Measurements from ENCODE around the gene SKIC8.
A peak's percentile ranks its signal among the peaks of the same experiment; 100 is the strongest.

Gene SKIC8

DNA sequence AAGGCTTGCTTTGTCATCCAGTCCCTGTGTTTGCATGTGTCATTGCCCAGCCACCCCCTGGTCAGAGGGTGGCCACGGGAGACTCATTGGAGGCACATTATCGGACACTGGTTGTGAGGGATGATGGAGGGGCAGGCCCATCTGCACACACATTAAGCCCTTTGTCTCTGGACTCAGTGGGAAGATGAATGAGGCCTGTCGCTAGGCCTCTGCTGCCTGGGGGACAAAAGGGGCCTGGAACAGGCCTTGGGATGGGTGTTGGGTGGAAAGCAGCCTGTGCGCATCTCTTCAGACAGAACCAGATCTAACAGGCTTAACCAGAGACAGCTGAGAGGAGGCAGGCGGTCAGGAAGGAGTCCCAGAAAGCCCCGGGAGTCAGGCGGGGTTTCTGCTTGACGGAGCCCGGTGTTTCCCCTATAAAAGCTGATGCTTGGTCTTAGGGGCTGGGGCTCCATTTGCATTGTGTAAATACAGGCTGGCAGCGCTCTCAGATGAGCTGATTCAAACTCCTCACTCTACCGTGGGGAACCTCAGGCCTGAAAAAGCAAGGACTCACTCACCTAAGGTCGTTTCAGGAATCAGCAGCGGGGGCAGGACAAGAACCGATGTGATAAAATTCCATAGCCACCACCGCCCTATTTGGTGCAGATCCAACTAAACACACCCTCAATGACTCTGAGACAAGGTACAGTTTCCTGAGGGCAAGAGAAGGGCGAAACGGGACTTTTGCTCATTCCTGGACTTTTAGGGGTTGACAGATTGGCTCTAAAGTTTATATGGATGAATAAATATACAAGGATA lies 17.1 kb upstream of the SKIC8 start:
- CTCF ChIA-PET = interaction anchor here (1.0 to 1.8 kb wide), 3 partner anchors 8 to 248 kb away, joined by 3 to 7 read pairs (median 3); no protein-coding TSS in a partner anchor
- peak; percentile 25 for DNase-seq (ENCODE audit: extremely low spot score)
- TF ChIP-seq, protein P1, sequence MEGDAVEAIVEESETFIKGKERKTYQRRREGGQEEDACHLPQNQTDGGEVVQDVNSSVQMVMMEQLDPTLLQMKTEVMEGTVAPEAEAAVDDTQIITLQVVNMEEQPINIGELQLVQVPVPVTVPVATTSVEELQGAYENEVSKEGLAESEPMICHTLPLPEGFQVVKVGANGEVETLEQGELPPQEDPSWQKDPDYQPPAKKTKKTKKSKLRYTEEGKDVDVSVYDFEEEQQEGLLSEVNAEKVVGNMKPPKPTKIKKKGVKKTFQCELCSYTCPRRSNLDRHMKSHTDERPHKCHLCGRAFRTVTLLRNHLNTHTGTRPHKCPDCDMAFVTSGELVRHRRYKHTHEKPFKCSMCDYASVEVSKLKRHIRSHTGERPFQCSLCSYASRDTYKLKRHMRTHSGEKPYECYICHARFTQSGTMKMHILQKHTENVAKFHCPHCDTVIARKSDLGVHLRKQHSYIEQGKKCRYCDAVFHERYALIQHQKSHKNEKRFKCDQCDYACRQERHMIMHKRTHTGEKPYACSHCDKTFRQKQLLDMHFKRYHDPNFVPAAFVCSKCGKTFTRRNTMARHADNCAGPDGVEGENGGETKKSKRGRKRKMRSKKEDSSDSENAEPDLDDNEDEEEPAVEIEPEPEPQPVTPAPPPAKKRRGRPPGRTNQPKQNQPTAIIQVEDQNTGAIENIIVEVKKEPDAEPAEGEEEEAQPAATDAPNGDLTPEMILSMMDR (IDR thresholded peaks at IDR 0.05; ENCODE audit: control extremely low read depth, extremely low read depth, low read depth, missing control alignments) = no peak
- POLR2A ChIA-PET = interaction anchor here (0.7 kb wide), 1 partner anchor 15 kb away, joined by 3 read pairs; no protein-coding TSS in a partner anchor

DNA sequence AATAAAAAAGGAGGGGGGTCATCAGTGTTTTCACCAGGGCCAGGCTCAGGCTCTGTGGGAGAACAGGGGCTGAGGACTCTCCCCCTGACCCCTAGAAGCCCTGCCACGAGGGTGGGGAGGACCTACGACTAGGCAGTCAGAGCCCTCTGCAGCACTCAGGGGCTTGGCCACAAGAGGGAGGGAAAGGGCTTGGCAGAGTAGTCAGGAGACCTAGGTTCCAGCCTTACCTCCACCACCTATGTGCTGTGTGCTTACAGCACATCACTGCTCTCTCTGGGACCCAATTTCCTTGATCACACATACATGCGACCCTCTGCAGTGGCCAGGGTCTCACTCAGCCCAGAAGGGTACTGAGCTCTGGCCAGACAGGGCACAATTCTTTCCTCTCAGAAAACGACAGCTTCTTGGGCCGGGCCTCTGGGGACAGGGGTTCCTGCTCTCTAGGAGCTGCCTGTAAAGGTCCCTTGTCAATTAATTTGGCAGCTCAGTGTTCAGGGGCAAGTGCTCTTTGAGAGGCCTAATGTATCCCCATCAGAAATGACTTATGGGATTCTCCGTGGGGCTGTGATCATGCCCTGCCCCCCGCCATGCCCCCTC lies 16.4 kb upstream of the SKIC8 start:
- TF ChIP-seq, protein P1 (IDR thresholded peaks at IDR 0.05; ENCODE audit: control extremely low read depth, extremely low read depth, low read depth, missing control alignments) = peak; percentile 23
- ChIA-PET CTCF (interaction anchor here (1.0 to 1.3 kb wide), 2 partner anchors 166 to 248 kb away, joined by 3 read pairs; no protein-coding TSS in a partner anchor), POLR2A (interaction anchor here (0.7 kb wide), 1 partner anchor 14 kb away, joined by 3 read pairs; no protein-coding TSS in a partner anchor)
- peak; percentile 37 for DNase-seq (ENCODE audit: extremely low spot score)

DNA sequence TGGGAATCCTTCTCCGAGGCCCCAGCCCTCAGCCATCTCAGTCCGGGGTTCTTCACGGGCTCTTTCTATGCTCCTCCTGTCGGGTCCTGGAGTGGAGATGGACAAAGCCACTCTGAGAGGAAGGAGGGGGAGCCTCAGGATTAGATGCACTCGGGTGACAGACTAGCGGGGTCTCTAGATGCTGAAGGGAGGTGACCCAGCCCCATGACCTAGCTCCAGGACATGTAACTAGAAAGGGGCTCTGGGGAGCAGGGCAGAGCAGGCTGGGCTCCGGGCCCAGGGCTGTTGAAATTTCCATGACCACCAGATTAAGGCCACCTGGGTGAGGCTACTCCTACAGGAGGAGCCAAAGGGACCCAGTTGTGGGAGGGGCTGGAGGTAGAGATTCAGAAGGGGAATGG lies 14.8 kb upstream of the SKIC8 start:
- TF ChIP-seq, protein P1 (IDR thresholded peaks at IDR 0.05; ENCODE audit: control extremely low read depth, extremely low read depth, low read depth, missing control alignments) = no peak
- DNase-seq (ENCODE audit: extremely low spot score) = peak; percentile 10
- ChIA-PET POLR2A (no interaction called here), CTCF (interaction anchor here (1.0 to 1.5 kb wide), 2 partner anchors 13 to 15 kb away, joined by 3 read pairs; partner anchors contain the start of gene SKIC8)

DNA sequence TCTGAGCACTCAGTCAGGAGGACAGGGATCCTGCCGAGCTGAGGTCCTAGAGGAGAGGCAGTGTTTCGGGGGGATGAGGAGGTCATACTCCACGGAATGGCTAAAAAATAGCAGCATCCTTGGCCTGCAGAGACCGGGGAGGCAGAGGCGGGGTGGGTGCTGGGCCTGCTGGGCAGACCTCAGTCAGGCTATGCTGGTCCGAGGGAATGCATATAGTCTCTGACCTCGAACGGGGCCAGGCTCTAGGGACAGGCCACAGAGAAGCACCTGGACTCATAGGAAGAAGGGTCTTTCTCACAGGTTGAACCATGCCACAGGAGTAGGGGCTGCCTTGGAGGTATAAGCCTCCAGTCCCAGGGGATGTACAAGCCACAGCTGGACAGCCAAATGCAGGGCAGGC lies 14.0 kb upstream of the SKIC8 start:
- DNase-seq (ENCODE audit: extremely low spot score) = peak; percentile 11
- TF ChIP-seq, protein P1 (IDR thresholded peaks at IDR 0.05; ENCODE audit: control extremely low read depth, extremely low read depth, low read depth, missing control alignments) = no peak
- ChIA-PET POLR2A (no interaction called here), CTCF (interaction anchor here (1.5 kb wide), 1 partner anchor 14 kb away, joined by 3 read pairs; the partner anchor contains the start of gene SKIC8)

DNA sequence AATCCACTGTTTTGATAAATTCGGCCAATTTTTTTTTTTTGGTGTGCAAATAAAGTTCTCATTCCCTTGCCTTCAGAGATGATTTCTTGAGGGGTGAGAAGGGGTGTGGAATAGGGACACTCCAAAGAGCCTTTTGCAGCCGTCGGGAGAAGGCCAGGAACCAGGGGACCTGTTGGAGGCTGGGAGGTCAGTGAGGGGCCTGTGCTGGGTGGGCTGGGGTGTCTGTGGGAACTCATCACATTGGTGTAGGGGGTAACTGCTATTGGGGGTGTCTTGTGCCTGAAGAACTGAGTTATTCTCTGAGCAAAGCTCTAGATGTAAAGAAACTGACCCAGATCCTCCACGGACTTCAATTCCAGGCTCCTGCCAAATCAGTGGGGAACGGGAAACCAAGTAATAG lies 13.5 kb upstream of the SKIC8 start:
- ChIA-PET POLR2A (no interaction called here), CTCF (interaction anchor here (1.5 kb wide), 1 partner anchor 14 kb away, joined by 3 read pairs; the partner anchor contains the start of gene SKIC8)
- no peak for DNase-seq (ENCODE audit: extremely low spot score)
- TF ChIP-seq, protein P1 (IDR thresholded peaks at IDR 0.05; ENCODE audit: control extremely low read depth, extremely low read depth, low read depth, missing control alignments) = no peak

DNA sequence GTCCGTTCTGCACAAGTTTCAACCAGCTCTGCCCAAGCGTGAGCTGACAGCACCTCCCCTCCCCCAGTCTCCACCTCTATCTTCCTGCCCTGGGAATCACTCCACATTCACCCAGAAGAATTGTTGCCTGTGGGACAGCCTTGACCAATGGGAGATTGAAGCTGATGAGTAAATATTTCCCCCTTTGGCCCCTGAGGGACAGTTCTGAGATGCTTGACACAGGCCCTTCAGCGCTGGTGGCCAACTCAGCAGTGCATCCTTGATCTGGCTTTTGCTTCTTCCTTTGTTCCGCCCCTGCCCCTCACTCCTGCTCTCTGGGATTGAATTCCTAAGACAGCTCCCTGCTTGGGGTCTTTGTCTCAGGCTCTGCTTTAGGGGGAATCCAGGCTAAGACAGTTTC lies 13.1 kb upstream of the SKIC8 start:
- TF ChIP-seq, protein P1 (IDR thresholded peaks at IDR 0.05; ENCODE audit: control extremely low read depth, extremely low read depth, low read depth, missing control alignments) = no peak
- ChIA-PET POLR2A (no interaction called here), CTCF (interaction anchor here (1.5 to 1.6 kb wide), 4 partner anchors 9 to 204 kb away, joined by 3 to 8 read pairs (median 4); partner anchors contain the start of gene SKIC8)
- no peak for DNase-seq (ENCODE audit: extremely low spot score)
